ENCODE data around the gene BRD8. TPM values are rescaled to one million over a fixed set of nuclear protein-coding genes. Genes with fewer than 3 reads are reported as not detected.
A peak's percentile ranks its signal among the peaks of the same experiment; 100 is the strongest.

Gene BRD8
- total and polyA plus RNA-seq, 9 of the 15 experiments (the other 6 are each of a cell fraction or from before 2014, with no cell fraction given): 54.6 to 163 (median 87.0) TPM

DNA sequence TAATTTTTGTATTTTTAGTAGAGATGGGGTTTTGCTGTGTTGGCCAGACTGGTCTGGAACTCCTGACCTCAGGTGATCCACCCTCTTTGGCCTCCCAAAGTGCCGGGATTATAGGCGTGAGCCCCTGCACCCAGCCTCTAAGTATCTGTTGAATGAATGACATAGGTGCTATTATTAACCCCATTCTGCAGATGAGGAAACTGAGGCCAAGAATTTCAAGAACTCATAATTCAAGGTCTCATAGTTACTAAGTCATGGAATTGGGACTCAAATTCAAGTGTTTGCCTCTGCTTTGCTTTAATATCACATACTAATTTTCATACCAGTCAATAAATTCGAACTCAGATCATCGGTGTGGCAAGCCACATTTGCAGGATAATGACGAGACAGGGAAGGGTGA, 2.4 kb upstream of the BRD8 start:
- H3K9me3 ChIP-seq (replicated peaks; ENCODE audit: control insufficient read depth, insufficient read depth, low read depth, low read length): no peaks in the 10 kb centered on the region
- ATAC-seq: no peak
- WGBS (ENCODE audit: insufficient coverage, low coverage, missing lambda C conversion rate): 80% methylated on average over 5 of the region's 5 CpGs
- no peak overlapping the region; the same call in 1 of the 2 replicates for H3K4me3 ChIP-seq
- no peak for FAIRE-seq
- H3K4me2 ChIP-seq (ENCODE audit: insufficient read depth, low read length): no peak overlapping the region
- H3K79me2 ChIP-seq (ENCODE audit: control insufficient read depth, insufficient read depth, low read length): peaks cover 50% of the 10 kb centered on the region
- POLR2A ChIA-PET: interaction anchor here (0.8 to 4.6 kb wide), 6 partner anchors 8 to 159 kb away, joined by 3 to 31 read pairs (median 3); no protein-coding TSS in a partner anchor
- peaks cover 62% of the 10 kb centered on the region for H3K36me3 ChIP-seq (ENCODE audit: control insufficient read depth, insufficient read depth, low read length)
- CTCF ChIA-PET (ENCODE audit: low intra/inter-chr PET ratio): interaction anchor here (0.6 to 2.2 kb wide), 2 partner anchors 102 to 635 kb away, joined by 4 to 10 read pairs; no protein-coding TSS in a partner anchor
- in situ Hi-C loops (cut with MboI) (loop anchor here (5.0 to 25.0 kb wide), 2 partner anchors 101 to 231 kb away; no protein-coding TSS in a partner anchor), intact Hi-C loops (cut with micrococcal nuclease) (loop anchor here (1.0 to 5.0 kb wide), 4 partner anchors 102 to 322 kb away; partner anchors contain the start of gene KDM3B)
- no peak overlapping the region for H3K9ac ChIP-seq (ENCODE audit: insufficient read depth in 1 of 2, low read depth in 2 of 2, low read length in 2 of 2)
- H4K20me1 ChIP-seq (replicated peaks; ENCODE audit: control insufficient read depth, insufficient read depth, low read length): no peaks in the 10 kb centered on the region
- H3K27ac ChIP-seq (ENCODE audit: extremely low read depth, low read depth, low read length): no peak overlapping the region
- H3K9me1 ChIP-seq (ENCODE audit: control insufficient read depth, insufficient read depth, low read length): no peaks in the 10 kb centered on the region
- H3K4me1 ChIP-seq (replicated peaks in 1 of 2; ENCODE audit: control insufficient read depth in 2 of 2, insufficient read depth in 2 of 2, low read length in 2 of 2): peaks cover 5 to 9% of the 10 kb centered on the region in 2 experiments; a peak in 4 of 5 replicates
- DNase-seq (ENCODE audit: extremely low read depth in 1 of 4, low spot score in 3 of 4): no peak
- H3K27me3 ChIP-seq (ENCODE audit: control insufficient read depth in 2 of 2, insufficient read depth in 2 of 2, low read length in 2 of 2): no peaks in the 10 kb centered on the region
- no peak overlapping the region for H2AFZ ChIP-seq (ENCODE audit: low read depth, low read length)
- BruUV-seq (replicated peaks): no TSS peak
- TF ChIP-seq RBM25 (IDR thresholded peaks at IDR 0.05; ENCODE audit: low read depth, low read length, severe bottlenecking) (peak; percentile 90), ETS1 (conservative IDR thresholded peaks at IDR 0.05; ENCODE audit: control insufficient read depth, low read depth, low read length) (no peak), KLF6 (CRISPR knock-in tag; IDR thresholded peaks at IDR 0.05; ENCODE audit: borderline replicate concordance) (no peak), ZSCAN32 (CRISPR knock-in tag; IDR thresholded peaks at IDR 0.05) (no peak), ZNF764 (CRISPR knock-in tag; IDR thresholded peaks at IDR 0.05; ENCODE audit: low read depth) (no peak), PRPF4 (IDR thresholded peaks at IDR 0.05; ENCODE audit: insufficient read depth, low read depth, low read length, poor library complexity, severe bottlenecking) (no peak), MGA (IDR thresholded peaks at IDR 0.05) (0 out of 2 replicates have a peak, but pooled peaks have one; percentile 9)

Data from K562 (cell line).